ENCODE data around the gene ITGA8. TPM values are rescaled to one million over a fixed set of nuclear protein-coding genes. Genes with fewer than 3 reads are reported as not detected.

The ITGA8 gene
- total RNA-seq, 1 experiment from 2014 or later = not detected

Other genes starting within 250 kb of the ITGA8 start
- 22.6 and 43.0 TPM in 2 replicates for gene MINDY3, start 140.6 kb upstream of the ITGA8 start, total RNA-seq (2014; rRNA removed; shearing (Covaris generic); ENCODE audit: low replicate concordance)